ENCODE measurements around the gene CDH23.
"Not testable (repeated sequence)": the region's sequence is repeated elsewhere in the genome, so short reads cannot be mapped to it uniquely, and the experiment has no call there.

Gene CDH23

DNA sequence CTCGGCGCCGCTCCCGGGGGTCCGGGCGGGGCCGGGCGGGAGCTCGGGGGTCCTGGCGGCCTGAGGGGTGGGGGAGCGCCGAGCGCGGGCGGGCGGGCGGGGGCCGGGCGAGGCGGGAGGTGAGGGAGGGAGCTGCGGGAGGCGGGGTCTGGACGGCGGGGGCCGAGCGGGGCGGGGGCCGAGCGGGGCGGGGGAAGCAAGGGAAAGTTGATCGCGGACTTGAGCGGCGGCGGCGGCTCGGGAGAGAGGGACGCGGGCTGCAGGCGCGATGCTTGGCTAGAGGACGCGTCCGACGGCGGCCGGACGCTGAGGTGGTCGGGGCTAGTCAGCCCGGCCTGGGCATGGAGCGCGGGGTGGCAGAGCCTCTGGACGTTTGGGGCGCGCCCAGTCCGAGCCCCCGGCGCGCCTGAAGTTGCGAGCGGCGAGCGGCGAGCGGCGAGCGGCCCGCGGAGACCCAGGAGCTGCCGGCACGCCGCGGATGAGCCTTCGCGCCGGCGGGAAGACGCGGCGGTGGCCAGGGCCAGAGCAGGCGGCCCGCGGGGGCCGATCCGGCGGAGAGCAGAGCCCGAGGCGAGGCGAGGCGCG lies at the start of gene CDH23:
Gene CDH23, plus strand, starts transcription at position 210 of the 585 bp plus-strand sequence. CDS start 42,912 bp downstream, outside the sequence.
- no peak for FAIRE-seq
- DNase-seq (ENCODE audit: insufficient read length, low spot score) = peak; percentile 43

DNA sequence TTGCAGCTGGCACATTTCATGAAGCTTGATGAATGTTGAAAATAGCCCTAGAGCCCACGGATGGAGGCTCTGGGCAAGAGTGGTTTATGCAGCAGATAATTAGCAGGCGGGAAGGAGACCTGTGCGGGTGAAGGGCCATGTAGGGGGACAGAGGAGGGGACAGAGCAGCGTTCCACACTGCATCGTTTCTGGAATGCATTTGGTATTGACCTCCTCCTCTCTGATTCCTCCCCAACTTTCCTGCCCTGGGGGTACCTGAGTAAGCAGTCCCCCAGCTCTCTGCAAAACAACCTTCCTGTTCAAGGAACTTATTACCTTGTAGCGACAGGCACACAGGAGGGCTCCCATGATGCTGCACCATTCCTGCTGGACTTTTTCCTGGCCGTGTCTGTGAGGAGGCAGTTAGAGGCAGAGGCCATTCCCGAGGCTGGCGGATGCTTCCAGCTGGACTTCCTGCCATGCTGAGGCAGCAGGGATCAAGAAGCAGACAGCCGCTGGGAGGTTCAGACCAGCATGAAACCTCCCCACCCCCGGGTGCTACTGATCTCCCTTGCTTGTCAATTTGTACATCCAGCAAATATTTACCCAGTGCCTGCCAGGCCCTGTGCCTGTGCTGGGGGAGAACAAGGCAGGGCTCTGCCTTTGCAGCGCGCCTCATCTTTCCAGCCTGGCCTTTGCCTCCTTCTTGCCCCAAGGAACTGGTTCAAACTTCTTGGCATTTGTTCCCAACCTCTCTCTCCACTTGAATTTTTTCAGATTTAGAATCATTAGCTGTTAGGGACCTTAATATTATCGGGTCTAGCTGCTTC lies 48.9 kb upstream of the CDH23 start:
- no peak for FAIRE-seq
- no peak for DNase-seq (ENCODE audit: insufficient read length, low spot score)

DNA sequence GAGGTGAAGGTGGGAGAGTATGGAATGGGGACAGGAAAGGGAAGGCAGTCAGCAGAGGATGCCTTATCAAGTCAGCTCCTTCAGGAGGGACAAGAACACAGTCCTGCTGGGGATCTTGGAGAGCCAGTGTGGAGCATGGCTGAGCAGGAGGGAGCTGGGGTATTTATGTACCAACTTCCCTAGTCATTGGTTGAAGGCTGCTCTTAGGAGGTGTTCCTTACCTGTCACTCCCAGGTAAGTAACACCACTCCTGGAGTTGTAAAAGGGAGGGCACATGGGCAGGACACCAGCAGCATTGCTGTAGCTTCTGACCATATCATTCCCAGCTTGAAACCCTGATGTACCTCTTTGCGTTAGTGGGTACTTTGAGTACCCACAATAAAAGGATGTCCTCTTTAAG lies 47.9 kb upstream of the CDH23 start:
- FAIRE-seq (no peak), DNase-seq (ENCODE audit: insufficient read length, low spot score) (no peak)

DNA sequence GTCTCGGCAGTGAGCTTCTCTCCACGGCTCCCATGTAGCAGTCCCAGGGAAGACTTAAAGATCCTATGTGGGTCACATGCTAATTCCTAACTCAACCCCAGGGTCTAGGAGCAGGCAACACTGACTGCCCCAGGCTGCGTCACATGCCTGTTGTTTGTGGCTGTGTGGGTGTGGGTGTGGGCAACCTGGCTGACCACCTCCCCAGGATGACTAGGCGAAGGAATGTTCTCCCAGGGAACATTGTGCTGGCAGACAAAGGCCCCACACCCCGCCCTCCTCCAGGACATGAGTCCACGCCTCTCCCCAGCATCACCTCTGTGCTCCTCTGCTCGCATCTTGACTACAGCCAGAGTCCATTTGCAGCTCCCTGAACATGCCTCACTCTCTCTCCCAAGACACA lies 47.3 kb upstream of the CDH23 start:
- FAIRE-seq (no peak), DNase-seq (ENCODE audit: insufficient read length, low spot score) (no peak)

DNA sequence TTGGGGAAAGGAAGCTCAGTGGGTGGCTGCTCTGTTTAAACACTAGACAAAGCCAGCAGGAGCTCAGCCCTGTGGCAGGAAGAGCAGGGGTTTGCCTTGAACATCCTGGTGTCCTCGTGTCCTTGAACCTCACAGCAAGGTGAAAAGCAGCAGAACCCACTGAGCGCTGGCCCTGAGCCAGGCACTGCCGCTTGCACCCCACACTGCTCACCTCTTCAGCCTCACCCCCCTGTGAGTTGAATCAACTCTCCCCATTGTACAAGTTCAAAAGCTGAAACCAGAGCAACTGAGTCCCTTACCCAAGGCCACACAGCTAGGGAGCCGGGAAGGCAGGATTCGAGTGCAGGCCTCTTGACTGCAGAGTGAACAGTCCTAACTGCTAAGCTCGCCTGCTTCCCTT lies 45.6 kb upstream of the CDH23 start:
- DNase-seq (ENCODE audit: insufficient read length, low spot score) (no peak), FAIRE-seq (no peak)

DNA sequence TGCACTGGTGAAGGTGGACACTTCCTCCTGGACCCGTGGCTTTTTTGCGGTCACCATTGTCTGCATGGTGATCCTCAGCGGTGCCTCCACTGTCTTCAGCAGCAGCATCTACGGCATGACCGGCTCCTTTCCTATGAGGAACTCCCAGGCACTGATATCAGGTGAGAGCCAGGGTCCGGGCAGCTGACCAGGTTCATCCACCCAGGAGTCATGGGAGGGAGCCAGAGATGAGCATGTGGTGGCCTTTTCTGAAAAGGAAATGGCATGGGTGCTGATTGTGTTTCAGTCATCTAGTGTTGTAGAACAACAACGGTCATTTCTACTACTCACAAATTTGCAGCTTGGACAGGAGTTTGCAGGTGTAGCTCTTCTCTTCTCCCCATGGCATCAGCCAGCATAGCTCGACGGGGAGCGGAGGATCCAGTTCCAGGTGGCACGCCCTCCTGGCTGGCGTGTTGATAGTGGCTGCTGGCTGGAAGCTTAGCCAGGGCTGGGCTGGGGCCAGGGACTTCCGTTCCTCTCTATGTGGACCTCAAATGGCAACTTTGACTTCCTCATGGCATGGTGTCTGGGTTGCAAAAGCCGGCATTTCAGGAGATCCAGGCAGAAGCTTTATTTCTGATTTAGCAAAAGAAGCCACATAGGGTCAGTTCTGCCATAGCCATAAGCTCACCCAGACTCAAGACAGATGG lies 44.9 kb upstream of the CDH23 start:
- DNase-seq (ENCODE audit: insufficient read length, low spot score) (no peak), FAIRE-seq (no peak)

DNA sequence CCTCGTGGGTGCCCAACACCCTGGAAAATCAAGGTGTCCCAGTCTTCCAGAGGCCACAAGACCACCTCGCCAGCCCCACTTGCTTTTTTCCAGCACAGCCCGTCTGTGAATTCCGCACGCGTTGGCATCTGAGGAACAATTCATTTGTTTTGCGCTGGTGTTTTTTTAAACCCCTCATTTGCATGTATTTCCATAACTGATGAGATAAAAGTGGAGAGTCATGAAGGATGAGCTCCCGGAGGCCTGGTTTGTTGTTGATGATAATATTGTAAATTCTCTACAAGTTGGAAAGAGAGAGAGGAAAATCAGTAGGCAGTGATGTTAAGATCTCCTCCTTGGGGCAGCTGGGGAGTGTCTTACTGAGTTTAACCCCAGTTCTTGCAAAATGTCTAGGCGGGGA lies 43.1 kb upstream of the CDH23 start:
- FAIRE-seq = no peak

DNA sequence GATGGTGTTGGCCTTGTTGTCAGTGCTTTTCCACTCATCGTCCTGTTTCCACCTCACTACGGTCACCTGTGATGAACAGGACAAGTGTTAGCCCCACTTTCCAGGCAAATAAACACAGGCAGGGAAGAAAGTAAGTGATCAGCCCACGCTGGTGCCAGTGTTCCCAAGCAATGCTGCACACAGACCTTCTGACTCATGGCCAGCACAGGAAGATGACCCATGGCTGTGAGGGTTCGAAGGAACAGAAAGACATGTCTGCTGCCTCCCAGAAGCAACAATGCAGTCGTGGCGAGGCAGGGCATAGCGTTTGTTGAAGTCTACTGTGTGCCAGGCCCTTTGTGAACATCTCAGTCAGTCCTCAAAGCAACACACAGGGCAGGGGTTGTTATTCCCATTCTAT lies 41.9 kb upstream of the CDH23 start:
- FAIRE-seq (no peak), DNase-seq (ENCODE audit: insufficient read length, low spot score) (no peak)

More for the DNA sequence above, 43.1 kb upstream of the CDH23 start:
- DNase-seq (ENCODE audit: insufficient read length, low spot score) = no peak

DNA sequence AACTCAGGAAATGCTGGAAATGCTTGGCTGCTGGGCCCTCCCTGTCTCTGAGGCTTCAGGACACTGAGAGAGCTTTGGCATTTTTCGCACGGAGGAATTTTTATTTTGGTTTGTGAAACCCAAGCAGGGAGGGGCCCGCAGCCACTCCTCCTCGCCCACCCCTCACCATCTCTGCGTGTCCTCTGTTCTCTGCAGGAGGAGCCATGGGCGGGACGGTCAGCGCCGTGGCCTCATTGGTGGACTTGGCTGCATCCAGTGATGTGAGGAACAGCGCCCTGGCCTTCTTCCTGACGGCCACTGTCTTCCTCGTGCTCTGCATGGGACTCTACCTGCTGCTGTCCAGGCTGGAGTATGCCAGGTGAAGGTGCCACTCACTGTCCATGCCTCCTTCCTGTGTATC lies 40.8 kb upstream of the CDH23 start:
- FAIRE-seq (no peak), DNase-seq (ENCODE audit: insufficient read length, low spot score) (no peak)

DNA sequence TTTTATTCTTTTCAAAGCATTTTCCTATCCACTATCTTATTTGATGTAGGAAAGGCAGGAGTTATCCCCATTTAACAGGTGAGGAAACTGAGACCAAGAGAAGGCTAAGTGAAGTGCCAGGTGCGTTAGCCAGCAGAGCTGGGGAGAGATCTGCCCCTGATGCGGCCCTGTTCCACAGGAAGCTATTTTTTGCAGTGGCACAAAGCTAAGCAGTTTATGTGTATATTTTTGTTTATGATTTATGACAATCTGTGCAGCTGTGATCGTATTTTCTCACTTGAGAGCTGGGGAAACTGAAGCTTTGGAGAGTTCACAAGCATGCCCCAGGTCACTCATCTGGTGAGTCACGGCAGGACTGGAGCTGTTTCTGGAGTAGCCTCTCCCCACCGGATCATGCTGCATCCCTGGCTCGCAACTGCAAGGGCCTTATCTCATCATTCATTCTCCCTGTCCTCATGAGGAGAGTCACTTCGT lies 38.9 kb upstream of the CDH23 start:
- DNase-seq (ENCODE audit: insufficient read length, low spot score) = peak; percentile 67
- FAIRE-seq = no peak

DNA sequence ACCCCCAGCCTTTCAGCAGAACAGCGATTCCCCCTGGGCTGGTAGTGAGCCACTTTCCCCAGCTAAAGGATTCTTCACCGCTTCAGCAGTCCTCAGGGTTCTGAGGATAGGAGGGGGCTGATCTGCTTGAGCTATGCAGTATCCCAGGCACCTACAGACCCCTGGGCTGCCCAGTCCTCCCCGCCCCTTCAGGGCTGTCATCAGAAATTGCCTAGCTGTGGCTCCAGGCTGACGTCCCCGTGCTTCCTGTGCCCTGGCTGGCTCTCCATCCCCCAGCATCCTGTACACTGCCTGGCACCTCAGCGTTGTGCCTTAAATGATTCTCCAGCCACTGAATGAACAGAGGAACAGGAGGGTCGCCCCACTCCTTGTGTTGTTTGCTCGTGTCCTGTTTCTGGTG lies 38.4 kb upstream of the CDH23 start:
- DNase-seq (ENCODE audit: insufficient read length, low spot score) = no peak
- FAIRE-seq = no peak

DNA sequence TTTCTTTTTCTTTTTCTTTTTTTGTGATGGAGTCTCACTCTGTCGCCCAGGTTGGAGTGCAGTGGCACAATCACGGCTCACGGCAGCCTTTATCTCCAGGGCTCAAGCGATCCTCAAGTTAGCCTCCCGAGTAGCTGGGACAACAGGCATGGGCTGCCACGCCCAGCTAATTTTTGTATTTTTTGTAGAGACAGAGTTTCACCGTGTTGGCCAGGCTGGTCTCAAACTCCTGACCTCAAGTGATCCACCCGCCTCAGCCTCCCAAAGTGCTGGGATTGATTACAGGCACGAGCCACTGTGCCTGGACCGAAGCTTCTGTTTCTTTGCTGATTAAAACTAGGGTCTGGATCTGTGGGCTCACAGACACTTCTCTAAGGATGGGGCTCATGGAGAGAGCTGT lies 37.8 kb upstream of the CDH23 start:
- not testable (repeated sequence) for FAIRE-seq; DNase-seq (ENCODE audit: insufficient read length, low spot score)

DNA sequence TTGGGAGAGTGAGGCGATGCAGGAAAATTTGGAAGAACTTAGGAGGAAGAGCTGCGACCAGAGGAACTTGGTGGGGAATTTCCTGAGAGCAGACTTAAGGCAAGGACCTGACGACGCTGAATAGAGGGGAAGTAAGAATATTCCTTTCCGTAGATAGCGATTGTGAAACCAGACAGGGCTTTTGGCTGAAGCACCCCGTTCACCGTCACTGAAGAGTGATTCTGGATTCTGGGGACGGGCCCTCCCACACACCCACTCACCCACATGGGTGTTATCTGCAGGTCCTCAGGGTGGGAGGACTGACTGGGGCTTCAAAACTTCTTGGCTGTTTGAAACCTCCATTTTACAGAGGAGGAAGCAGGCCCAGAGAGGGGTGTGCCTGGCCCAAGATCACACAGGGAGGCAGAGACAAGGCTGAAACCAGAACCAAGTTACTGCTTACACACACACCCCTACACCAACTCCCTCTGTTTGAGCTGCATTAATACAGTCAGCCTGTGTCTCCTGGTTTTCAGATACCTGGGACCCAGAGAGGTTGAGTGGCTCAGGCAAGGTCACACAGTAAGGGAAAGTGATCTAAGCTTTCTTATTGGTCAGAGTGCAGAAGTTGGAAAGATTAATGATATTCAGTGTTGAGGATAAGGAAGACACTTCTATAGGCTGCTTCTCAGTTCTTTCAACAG lies 37.2 kb upstream of the CDH23 start:
- FAIRE-seq (no peak), DNase-seq (ENCODE audit: insufficient read length, low spot score) (no peak)

DNA sequence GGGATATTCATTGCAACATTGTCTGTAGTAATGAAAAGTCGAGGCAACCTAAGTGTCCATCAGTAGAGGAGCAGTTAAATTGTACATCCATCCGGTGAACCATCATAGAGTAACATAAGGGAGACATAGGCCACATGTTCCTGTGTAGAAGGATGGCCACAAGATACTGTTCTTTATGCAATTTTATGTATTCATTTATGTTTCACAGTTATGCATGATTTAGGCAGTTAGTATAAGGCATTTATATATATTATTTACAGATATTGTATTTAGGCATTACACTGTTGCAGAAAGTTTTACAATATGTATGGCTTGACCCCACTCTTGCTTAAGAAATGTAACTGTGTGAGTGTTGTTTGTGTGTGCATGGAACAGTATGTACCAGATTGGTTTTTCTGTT lies 36.0 kb upstream of the CDH23 start:
- FAIRE-seq (no peak), DNase-seq (ENCODE audit: insufficient read length, low spot score) (no peak)

DNA sequence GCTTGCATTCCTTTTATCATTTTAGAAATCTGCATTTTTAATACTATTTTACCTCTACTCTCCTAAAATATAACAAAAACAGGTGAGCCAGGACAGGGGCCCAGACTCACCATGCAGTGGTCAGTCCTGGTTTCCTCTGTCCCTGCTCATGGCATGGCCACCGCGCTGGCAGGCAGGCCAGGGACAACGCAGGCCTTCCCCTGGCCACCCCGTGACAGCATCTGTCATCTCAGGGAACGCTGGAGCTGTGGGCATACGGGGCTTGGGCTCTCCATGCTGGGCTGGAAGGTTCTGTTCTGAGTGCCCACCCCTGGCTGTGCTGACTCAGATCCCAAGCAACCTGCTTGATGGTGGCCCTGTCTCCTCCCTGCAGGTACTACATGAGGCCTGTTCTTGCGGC lies 35.1 kb upstream of the CDH23 start:
- DNase-seq (ENCODE audit: insufficient read length, low spot score) (no peak), FAIRE-seq (no peak)

DNA sequence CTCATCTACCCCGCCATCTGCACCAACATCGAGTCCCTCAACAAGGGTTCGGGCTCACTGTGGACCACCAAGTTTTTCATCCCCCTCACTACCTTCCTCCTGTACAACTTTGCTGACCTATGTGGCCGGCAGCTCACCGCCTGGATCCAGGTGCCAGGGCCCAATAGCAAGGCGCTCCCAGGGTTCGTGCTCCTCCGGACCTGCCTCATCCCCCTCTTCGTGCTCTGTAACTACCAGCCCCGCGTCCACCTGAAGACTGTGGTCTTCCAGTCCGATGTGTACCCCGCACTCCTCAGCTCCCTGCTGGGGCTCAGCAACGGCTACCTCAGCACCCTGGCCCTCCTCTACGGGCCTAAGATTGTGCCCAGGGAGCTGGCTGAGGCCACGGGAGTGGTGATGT lies 34.6 kb upstream of the CDH23 start:
- DNase-seq (ENCODE audit: insufficient read length, low spot score) = no peak
- FAIRE-seq = no peak

DNA sequence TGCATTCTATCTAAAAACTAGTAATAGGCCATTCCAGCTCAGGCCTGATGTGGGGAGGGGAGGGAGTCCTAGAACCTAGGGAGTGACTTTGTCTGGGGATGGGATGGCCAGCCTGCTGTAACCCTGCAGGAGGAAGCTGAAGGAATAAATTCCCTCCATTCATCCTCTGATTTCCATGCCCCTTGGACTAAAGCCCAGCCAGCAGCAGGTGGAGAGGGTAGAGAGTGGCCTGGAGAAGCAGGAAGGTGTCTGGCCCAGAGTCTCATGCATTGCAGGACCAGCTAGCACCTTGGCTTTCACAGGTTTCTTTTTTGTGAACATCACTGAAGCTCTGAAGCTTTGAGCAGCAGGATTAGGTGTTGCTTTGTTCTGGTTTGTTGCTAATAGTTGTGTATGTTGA lies 32.8 kb upstream of the CDH23 start:
- FAIRE-seq = no peak
- DNase-seq (ENCODE audit: insufficient read length, low spot score) = no peak

DNA sequence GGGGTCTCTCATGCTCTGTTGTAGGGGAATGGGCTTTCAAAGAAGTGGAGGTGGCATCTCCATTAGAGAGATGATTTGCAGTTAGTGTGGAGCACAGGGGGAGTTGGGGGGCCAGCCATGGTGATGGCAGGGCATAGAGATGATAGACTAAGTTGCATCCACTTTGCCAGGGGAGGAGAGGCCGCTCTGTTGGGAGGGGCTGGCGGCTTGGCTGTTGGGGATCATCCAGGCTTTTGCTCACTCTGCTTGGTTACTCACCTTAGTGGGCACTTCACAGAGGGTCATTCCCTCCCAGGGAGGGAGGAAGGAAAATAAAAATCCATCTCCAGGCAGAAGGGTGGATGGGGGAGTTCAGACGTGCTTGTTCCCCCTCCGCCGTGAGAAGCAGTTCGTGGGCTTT lies 31.4 kb upstream of the CDH23 start:
- FAIRE-seq = no peak

DNA sequence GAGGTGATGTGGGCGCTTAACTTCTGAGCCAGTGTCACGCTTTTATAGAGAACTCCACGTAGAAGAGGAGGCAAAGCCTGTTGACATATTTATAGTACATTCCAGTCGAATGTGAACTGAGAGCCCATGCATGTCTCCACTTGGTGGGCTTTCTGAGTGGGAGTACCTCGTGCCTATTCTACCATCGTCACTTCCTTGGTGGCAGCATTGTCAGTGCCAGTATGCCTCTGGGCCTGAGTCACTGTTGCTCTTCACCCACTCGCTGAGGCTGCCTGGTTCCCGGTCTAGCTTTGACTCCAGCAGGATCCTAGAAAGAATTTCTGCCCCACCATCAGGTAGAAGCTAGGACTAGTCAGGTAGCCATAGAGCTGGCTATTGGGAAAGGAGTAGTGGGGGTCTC lies 30.0 kb upstream of the CDH23 start:
- DNase-seq (ENCODE audit: insufficient read length, low spot score) (no peak), FAIRE-seq (no peak)

More for the DNA sequence above, 31.4 kb upstream of the CDH23 start:
- no peak for DNase-seq (ENCODE audit: insufficient read length, low spot score)

DNA sequence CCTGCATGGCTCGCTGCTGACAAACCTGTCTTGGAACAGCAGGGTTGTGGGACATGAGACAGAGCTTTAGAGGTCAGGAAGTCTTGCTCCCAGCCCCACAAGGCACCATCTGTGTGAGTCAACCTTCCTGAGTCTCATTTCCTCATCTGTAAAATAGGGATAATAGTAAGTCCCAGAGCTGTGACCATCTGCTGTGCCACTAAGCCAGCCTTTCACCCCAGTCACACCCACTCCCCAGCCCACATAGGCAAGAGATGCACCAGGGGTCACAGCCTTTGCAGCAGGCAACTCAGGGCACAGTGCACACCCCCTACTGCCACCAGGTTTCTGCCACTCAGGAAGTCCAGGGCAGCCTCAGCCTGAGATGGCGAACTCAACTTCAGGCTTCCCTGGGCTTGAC lies 29.4 kb upstream of the CDH23 start:
- FAIRE-seq (no peak), DNase-seq (ENCODE audit: insufficient read length, low spot score) (no peak)

DNA sequence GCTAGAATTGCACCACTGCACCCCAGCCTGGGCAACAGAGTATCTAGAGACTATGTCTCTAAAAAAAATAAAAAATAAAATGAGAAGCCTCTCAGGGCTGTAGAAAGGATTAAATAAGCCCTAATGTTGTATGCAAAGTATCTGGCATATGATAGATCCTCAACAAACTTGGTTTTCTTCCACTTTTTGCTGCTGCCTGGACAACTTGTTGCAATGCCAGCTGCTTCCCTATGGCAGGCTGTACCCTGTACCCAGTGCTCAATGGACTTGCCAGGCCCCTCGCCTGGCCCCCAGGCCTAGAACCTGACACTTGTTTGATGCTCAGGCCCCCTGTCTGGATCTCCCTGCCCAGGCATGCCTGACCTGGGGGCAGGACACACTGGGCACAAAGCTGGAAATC lies 28.5 kb upstream of the CDH23 start:
- no peak for FAIRE-seq

More for the DNA sequence above, 28.5 kb upstream of the CDH23 start:
- no peak for DNase-seq (ENCODE audit: insufficient read length, low spot score)
